Fibroblast of lung (primary cell): ENCODE data around the gene GRM8. TPM values are rescaled to one million over a fixed set of nuclear protein-coding genes. Genes with fewer than 3 reads are reported as not detected.

ENCODE experiments used
- DNase-seq, 2 donors: peaks; one replicate each; pipeline versions ENCODE4 v3.0.0 to v3.0.0-alpha.2; 2010; ENCODE audit warnings: low read depth in 2 of 2
- H2AFZ ChIP-seq: 2 replicates; pipeline ENCODE4 v1.5.1; 2012; ENCODE audit warnings: low read length, control low read depth, inconsistent platforms
- H3K27ac ChIP-seq: 2 replicates; pipeline ENCODE4 v1.5.1; 2011; ENCODE audit warnings: low read length, control low read depth; ENCODE audit not compliant: insufficient read depth
- H3K27me3 ChIP-seq: 2 replicates; pipeline ENCODE4 v1.5.1; 2011; ENCODE audit warnings: mild to moderate bottlenecking, low read length; ENCODE audit not compliant: control insufficient read depth, insufficient read depth
- H3K36me3 ChIP-seq: 2 replicates; pipeline ENCODE4 v1.5.1; 2011; ENCODE audit warnings: low read length; ENCODE audit not compliant: control insufficient read depth, insufficient read depth
- H3K4me1 ChIP-seq: 2 replicates; pipeline ENCODE4 v1.5.1; 2011; ENCODE audit warnings: low read length; ENCODE audit not compliant: control insufficient read depth, insufficient read depth; ENCODE audit errors: extremely low read depth
- H3K4me2 ChIP-seq: 2 replicates; pipeline ENCODE4 v1.5.1; 2011; ENCODE audit warnings: low read length, control low read depth; ENCODE audit not compliant: insufficient read depth; ENCODE audit errors: extremely low read depth
- H3K4me3 ChIP-seq, 4 experiments: fragments of 200-600 bp in 1 of 4; sonication (generic) in 1 of 4; replicated peaks in 1 of 4; 2 replicates each; pipeline ENCODE4 v1.5.1; 2011 to 2016; ENCODE audit warnings: low read length in 4 of 4, low read depth in 3 of 4, mild to moderate bottlenecking in 3 of 4, control low read depth in 2 of 4, inconsistent platforms in 1 of 4, mixed read lengths in 1 of 4; ENCODE audit not compliant: insufficient read depth in 1 of 4; ENCODE audit errors: control extremely low read depth in 1 of 4
- H3K79me2 ChIP-seq: 2 replicates; pipeline ENCODE4 v1.5.1; 2012; ENCODE audit warnings: mild to moderate bottlenecking, low read length, inconsistent platforms; ENCODE audit not compliant: control insufficient read depth, insufficient read depth
- H3K9ac ChIP-seq: 2 replicates; pipeline ENCODE4 v1.5.1; 2011; ENCODE audit warnings: mild to moderate bottlenecking, low read length, control low read depth; ENCODE audit not compliant: insufficient read depth
- H3K9me3 ChIP-seq: 2 replicates; pipeline ENCODE4 v1.5.1; 2012; ENCODE audit warnings: low read depth, low read length; ENCODE audit not compliant: control insufficient read depth, insufficient read depth
- H4K20me1 ChIP-seq: 2 replicates; pipeline ENCODE4 v1.5.1; 2011; ENCODE audit warnings: low read length; ENCODE audit not compliant: control insufficient read depth, insufficient read depth; ENCODE audit errors: extremely low read depth
- CTCF ChIP-seq, 2 donors: IDR thresholded peaks in 1 of 2; conservative IDR thresholded peaks in 1 of 2; 1 replicate in 1 of 2; 2 replicates in 1 of 2; pipeline ENCODE4 v1.5.1; 2011 to 2012; ENCODE audit warnings: low read length in 2 of 2, control low read depth in 1 of 2, inconsistent platforms in 1 of 2, low read depth in 1 of 2, mild to moderate bottlenecking in 1 of 2
- EZH2 ChIP-seq: IDR thresholded peaks from 2 replicates; pipeline ENCODE4 v1.5.1; 2012; ENCODE audit warnings: low read length, control low read depth, mild to moderate bottlenecking; ENCODE audit errors: missing control alignments
- polyA plus RNA-seq, 2 donors: library from polyadenylated mRNA; depleted of rRNA in 1 of 2; stranded (reverse) in 1 of 2; unstranded in 1 of 2; fragments of >200 nt; gene quantifications; 2 replicates each; pipeline ENCODE4 v1.2.1, GENCODE V29; 2011 to 2012; ENCODE audit warnings: missing spikeins in 1 of 2
- total RNA-seq: library from RNA; depleted of rRNA; stranded (reverse); fragments of >200 nt; gene quantifications from 2 replicates; pipeline ENCODE4 v1.2.1, GENCODE V29; 2014

Gene GRM8
- total and polyA plus RNA-seq, 2 donors (not counting 1 experiment from before 2014, with no cell fraction given), result not detected

- Histone ChIP-seq H3K27ac (no peak overlapping the region), H3K4me2 (no peak overlapping the region), H3K9me3 (no peaks in the 10 kb centered on the region), H3K27me3 (no peaks in the 10 kb centered on the region), H4K20me1 (no peaks in the 10 kb centered on the region), H2AFZ (no peak overlapping the region), H3K79me2 (no peaks in the 10 kb centered on the region), H3K4me3 (no peak overlapping the region), H3K9ac (no peak overlapping the region), H3K4me1 (no peaks in the 10 kb centered on the region), H3K36me3 (no peaks in the 10 kb centered on the region)
- TF ChIP-seq EZH2 (no peak), CTCF (conservative IDR thresholded peaks at IDR 0.05 in 1 of 2, IDR thresholded peaks at IDR 0.05 in 1 of 2; ENCODE audit: low read depth in 1 of 2, low read length in 2 of 2) (no peak)
- DNase-seq, result no peak
These were observed 171.2 kb downstream of the GRM8 start for GRCh38 chr7:127081539-127081938.

GRCh38 chr7:127080576-127080975 lies 172.2 kb downstream of the GRM8 start:
- no peak overlapping the region for H3K9ac ChIP-seq

GRCh38 chr7:127066974-127067373 lies 185.8 kb downstream of the GRM8 start:
- Histone ChIP-seq H3K36me3 (no peaks in the 10 kb centered on the region), H3K4me1 (no peaks in the 10 kb centered on the region), H3K4me2 (no peak overlapping the region), H3K4me3 (no peak overlapping the region), H4K20me1 (no peaks in the 10 kb centered on the region), H3K9ac (no peak overlapping the region), H3K27me3 (no peaks in the 10 kb centered on the region), H2AFZ (no peak overlapping the region), H3K79me2 (no peaks in the 10 kb centered on the region), H3K27ac (no peak overlapping the region), H3K9me3 (no peaks in the 10 kb centered on the region)
- no peak for TF ChIP-seq EZH2
- no peak for TF ChIP-seq CTCF (conservative IDR thresholded peaks at IDR 0.05 in 1 of 2, IDR thresholded peaks at IDR 0.05 in 1 of 2; ENCODE audit: low read depth in 1 of 2, low read length in 2 of 2)
- no peak for DNase-seq

More at GRCh38 chr7:127080576-127080975, 172.2 kb downstream of the GRM8 start:
- Histone ChIP-seq H3K27me3 (no peaks in the 10 kb centered on the region), H3K79me2 (no peaks in the 10 kb centered on the region), H3K4me3 (no peak overlapping the region), H3K36me3 (no peaks in the 10 kb centered on the region), H3K9me3 (no peaks in the 10 kb centered on the region), H4K20me1 (no peaks in the 10 kb centered on the region), H3K27ac (no peak overlapping the region), H3K4me2 (no peak overlapping the region), H2AFZ (no peak overlapping the region), H3K4me1 (no peaks in the 10 kb centered on the region)
- TF ChIP-seq CTCF (conservative IDR thresholded peaks at IDR 0.05 in 1 of 2, IDR thresholded peaks at IDR 0.05 in 1 of 2; ENCODE audit: low read depth in 1 of 2, low read length in 2 of 2), result no peak
- no peak for DNase-seq
